Measurements from ENCODE around the gene BTBD2. TPM values are rescaled to one million over a fixed set of nuclear protein-coding genes. Genes with fewer than 3 reads are reported as not detected.

Gene BTBD2
- total RNA-seq, 2 donors from 2014 or later = 48.7 to 56.2 TPM

DNA sequence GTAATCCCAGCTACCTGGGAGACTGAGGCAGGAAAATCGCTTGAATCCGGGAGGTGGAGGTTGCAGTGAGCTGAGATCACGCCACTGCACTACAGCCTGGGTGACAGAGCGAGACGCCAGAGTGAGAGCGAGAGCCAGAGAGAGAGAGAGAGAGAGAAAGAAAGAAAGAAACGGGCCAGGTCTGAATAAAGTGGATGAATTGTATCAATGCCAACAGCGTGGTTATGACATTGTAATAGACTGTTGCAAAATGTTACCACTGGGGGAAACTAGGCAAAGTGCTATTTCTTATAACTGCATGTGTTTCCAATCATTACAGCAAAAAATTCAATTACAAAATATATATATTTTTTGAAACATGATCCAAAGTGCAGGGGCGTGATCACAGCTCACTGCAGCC lies 11.8 kb upstream of the BTBD2 start:
- no peak overlapping the region for H3K4me3 Mint-ChIP-seq
- H3K9me3 Mint-ChIP-seq = no peaks in the 10 kb centered on the region
- H3K27me3 Mint-ChIP-seq (ENCODE audit: low read depth) = no peaks in the 10 kb centered on the region
- H3K36me3 Mint-ChIP-seq (ENCODE audit: insufficient read depth in 2 of 2) = peaks cover 2 to 3% of the 10 kb centered on the region in 2 donors
- H3K4me1 Mint-ChIP-seq (ENCODE audit: low read depth) = peaks cover 7% of the 10 kb centered on the region
- no peak for ATAC-seq (replicated peaks in 1 of 2)
- no peak overlapping the region for H3K27ac Mint-ChIP-seq
- DNase-seq = no peak

DNA sequence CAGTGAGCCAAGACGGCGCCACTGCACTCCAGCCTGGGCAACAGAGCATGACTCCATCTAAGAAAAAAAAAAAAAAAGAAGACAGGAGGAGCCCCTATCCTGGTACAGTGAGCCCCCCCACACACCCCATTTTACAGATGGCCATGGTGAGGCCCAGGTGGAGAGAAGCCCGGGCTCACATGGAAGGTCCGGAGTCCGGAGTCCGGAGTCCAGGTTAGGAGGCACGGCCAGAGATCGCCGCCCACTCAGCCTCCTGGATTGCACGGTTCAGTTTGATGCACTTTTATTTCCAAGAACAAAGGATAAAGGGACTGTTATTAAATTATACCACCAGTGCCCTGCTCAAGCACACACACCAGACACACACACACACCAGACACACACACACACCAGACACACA lies 11.3 kb upstream of the BTBD2 start:
- Mint-ChIP-seq H3K4me1 (ENCODE audit: low read depth) (peaks cover 1% of the 10 kb centered on the region), H3K27ac (no peak overlapping the region), H3K4me3 (no peak overlapping the region)

DNA sequence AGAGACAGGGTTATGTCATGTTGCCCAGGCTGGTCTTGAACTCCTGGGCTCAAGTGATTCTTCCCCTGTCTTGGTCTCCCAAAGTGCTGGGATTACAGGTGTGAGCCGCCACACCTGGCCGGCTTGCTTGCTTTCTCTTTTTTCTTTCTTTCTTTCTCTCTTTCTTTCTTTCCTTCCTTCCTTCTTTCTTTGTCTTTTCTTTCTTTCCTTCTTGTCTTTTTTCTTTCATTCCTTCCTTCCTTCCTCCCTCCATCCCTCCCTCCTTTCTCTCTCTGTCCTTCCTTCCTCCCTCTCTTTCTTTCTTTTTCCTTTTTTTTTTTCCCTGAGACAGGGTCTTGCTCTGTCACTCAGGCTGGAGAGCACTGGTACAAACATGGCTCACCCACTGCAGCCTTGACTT lies 6.8 kb upstream of the BTBD2 start:
- no peaks in the 10 kb centered on the region for H3K9me3 Mint-ChIP-seq
- no peak for ATAC-seq (replicated peaks in 1 of 2)
- H3K4me1 Mint-ChIP-seq (ENCODE audit: low read depth) = no peaks in the 10 kb centered on the region
- no peaks in the 10 kb centered on the region for H3K27me3 Mint-ChIP-seq (ENCODE audit: low read depth)
- no peak for DNase-seq
- peaks cover 2 to 3% of the 10 kb centered on the region in 2 donors for H3K36me3 Mint-ChIP-seq (ENCODE audit: insufficient read depth in 2 of 2)
- H3K4me3 Mint-ChIP-seq = no peak overlapping the region
- no peak overlapping the region for H3K27ac Mint-ChIP-seq

More for the DNA sequence above, 11.3 kb upstream of the BTBD2 start:
- peaks cover 2 to 3% of the 10 kb centered on the region in 2 donors for H3K36me3 Mint-ChIP-seq (ENCODE audit: insufficient read depth in 2 of 2)
- DNase-seq = no peak
- ATAC-seq (replicated peaks in 1 of 2) = no peak
- H3K27me3 Mint-ChIP-seq (ENCODE audit: low read depth) = no peaks in the 10 kb centered on the region
- no peaks in the 10 kb centered on the region for H3K9me3 Mint-ChIP-seq

DNA sequence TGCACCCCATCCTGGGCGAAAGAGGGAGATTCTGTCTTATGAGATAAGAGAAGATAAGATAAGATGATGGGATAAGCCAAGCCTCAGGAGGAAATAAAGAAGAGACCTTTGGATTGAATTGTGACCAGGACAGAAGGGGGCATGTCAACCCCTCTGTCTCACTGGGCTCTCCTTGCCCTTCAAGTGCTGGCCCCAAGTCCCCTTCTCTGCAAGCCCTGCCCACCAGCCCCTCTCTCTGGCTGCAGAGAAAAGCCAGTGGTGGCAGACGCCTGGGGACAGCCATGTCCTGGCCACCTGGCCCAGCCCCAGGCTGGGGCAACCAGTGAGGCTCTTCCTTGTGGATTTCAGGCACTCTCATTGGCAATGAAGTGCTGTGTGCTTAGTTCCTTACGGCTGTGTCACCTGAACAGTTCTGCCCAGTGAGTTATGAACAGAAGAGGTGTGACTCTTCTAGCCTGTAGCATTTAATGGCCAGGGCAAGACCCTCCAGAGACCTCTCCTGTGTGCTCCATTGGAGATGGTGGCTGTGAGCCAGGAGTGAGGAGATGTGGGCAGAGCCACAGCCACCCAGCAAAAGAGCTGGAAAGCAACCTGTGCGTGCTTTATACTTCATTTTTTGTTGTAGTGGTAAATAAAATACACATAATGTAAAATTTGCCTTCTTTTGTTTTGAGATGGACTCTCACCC lies 6.1 kb upstream of the BTBD2 start:
- Mint-ChIP-seq H3K27ac (no peak overlapping the region), H3K9me3 (no peaks in the 10 kb centered on the region), H3K4me1 (ENCODE audit: low read depth) (no peaks in the 10 kb centered on the region), H3K4me3 (no peak overlapping the region), H3K27me3 (ENCODE audit: low read depth) (no peaks in the 10 kb centered on the region), H3K36me3 (ENCODE audit: insufficient read depth in 2 of 2) (peaks cover 2 to 3% of the 10 kb centered on the region in 2 donors)
- ATAC-seq (replicated peaks in 1 of 2) (no peak), DNase-seq (no peak)

DNA sequence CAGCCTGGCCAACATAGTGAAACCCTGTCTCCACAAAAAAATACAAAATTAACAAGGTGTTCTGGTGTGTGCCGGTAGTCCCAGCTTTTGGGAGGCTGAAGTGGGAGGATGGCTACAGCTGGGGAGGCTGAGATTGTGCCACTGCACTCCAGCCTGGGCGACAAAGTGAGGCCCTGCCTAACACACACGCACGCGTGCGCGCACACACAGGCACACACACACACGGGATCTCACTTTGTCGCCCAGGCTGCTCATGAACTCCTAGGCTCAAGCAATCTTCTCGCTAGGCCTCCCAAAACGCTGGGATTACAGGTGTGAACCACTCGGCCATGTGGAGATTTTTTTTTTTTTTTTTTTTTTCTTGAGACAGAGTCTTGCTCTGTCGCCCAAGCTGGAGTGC lies 3.2 kb upstream of the BTBD2 start:
- Mint-ChIP-seq H3K27me3 (ENCODE audit: low read depth) (no peaks in the 10 kb centered on the region), H3K27ac (no peak overlapping the region), H3K4me1 (ENCODE audit: low read depth) (peaks cover 9% of the 10 kb centered on the region), H3K4me3 (no peak overlapping the region), H3K36me3 (ENCODE audit: insufficient read depth in 2 of 2) (peaks cover 0 to 2% of the 10 kb centered on the region in 2 donors), H3K9me3 (no peaks in the 10 kb centered on the region)
- DNase-seq (no peak), ATAC-seq (replicated peaks in 1 of 2) (no peak)

DNA sequence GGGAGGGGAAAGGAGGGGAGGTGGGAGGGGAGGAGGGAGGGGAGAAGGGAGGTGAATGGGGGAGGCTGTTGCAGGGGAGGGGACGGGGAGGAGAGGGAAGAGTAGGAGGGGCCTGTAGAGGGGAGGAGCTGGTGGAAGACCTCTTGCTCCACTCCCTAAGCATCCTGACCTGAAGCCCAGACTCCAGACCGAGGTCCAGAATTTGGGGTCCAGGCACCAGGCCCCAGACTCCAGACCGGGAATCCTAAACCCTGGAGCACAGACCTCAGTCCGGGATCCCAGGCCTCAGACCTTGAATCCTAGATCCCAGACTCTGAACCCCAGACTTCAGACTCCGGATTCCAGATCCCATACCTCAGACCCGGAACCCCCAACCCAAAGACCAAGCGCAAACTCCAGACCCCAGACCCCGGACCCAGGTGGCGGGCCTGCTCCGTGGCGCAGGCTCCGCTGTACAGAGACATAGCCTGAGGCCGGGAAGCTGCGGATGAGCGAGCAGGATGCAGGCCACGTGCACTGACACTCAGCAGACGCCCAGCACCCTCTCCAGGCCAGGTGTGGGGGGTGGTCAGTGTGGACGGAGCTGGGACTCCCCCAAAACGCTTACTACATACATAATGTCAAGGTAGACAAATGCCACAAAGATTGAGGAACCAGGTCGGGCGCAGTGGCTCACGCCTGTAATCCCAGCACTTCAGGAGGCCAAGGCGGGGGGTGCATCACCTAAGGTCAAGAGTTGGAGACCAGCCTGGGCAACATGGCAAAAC lies 710 bp upstream of the BTBD2 start:
- no peaks in the 10 kb centered on the region for H3K27me3 Mint-ChIP-seq (ENCODE audit: low read depth)
- peak overlapping the region; percentile 70 to 88 for H3K4me3 Mint-ChIP-seq
- peak; percentile 59 to 74 for DNase-seq
- no peaks in the 10 kb centered on the region for H3K36me3 Mint-ChIP-seq (ENCODE audit: insufficient read depth in 2 of 2)
- H3K27ac Mint-ChIP-seq = peak overlapping the region; percentile 46
- peaks cover 13% of the 10 kb centered on the region for H3K4me1 Mint-ChIP-seq (ENCODE audit: low read depth)
- ATAC-seq (replicated peaks in 1 of 2) = peak; percentile 72 to 74
- no peaks in the 10 kb centered on the region for H3K9me3 Mint-ChIP-seq

DNA sequence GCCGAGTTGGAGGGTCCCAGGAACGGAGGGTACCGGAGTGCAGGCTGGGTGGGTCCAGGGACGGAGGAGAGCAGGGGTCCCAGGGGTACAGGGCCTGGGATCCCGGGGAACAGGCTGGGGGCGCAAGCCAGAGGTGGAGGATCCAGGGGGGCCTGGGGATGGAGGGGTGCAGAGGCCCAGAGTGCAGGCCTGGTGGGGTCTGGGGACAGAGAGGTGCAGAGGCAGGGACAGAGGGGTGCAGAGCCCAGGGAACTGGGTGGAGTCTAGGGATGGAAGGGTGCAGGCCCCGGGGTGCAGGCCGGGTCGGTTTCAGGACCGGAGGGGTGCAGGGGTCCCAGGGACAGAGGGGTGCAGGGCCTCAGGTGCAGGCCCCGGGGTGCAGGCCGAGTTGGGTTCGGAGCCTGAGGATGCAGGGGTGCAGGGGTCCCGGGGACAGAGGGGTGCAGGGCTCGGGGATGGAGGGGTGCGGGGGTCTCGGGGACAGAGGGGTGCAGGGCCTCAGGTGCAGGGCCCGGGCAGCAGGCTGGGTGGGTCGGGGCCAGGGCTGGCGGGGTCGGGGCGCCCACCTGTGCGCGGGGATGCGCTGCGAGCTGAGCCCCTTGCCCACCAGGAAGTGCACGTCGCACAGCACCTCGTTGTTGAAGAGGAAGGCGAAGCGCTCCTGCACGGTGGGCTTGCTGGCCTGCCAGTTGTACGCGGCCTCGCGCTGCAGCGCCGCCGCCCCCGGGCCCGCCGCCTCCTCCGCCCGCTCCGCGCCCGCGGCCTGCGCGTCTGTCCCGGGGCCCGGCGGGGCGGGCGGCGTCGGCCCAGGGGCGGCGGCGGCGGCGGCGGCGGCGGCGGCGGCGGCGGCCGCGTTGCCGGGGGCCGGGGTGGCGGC lies 545 bp downstream of the BTBD2 start:
- DNase-seq (peak; percentile 46 to 48), ATAC-seq (replicated peaks in 1 of 2) (peak; percentile 60 to 62)
- Mint-ChIP-seq H3K27ac (no peak overlapping the region), H3K4me1 (ENCODE audit: low read depth) (peaks cover 14% of the 10 kb centered on the region), H3K27me3 (ENCODE audit: low read depth) (no peaks in the 10 kb centered on the region), H3K9me3 (no peaks in the 10 kb centered on the region), H3K4me3 (peak overlapping the region; percentile 76 to 77), H3K36me3 (ENCODE audit: insufficient read depth in 2 of 2) (no peaks in the 10 kb centered on the region)

DNA sequence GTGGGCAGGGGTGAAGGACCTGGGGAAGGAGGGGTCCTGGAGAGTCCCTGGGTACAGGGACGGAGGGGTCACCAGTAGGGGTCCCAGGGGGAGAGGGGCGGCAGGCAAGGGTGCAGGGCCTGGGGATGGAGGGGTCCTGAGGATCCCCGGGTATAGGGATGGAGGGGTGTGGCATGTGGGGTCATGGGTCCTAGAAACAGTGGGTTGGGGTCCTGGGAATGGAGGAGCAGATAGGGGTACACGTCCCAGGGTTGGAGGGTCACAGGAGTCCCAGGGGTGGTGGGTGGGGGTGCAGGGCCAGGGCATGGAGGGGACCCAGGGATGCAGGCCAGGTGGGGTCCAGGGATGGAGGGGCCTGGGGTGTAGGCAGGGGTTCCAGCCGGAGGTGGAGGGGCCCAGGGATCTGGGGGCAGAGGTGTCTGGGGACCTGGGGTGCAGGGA lies 1.4 kb downstream of the BTBD2 start:
- H3K36me3 Mint-ChIP-seq (ENCODE audit: insufficient read depth in 2 of 2) = no peaks in the 10 kb centered on the region
- peak overlapping the region; percentile 76 to 77 for H3K4me3 Mint-ChIP-seq
- peaks cover 14% of the 10 kb centered on the region for H3K4me1 Mint-ChIP-seq (ENCODE audit: low read depth)
- no peak overlapping the region for H3K27ac Mint-ChIP-seq
- DNase-seq (no peak), ATAC-seq (replicated peaks in 1 of 2) (no peak)
- no peaks in the 10 kb centered on the region for H3K27me3 Mint-ChIP-seq (ENCODE audit: low read depth)
- no peaks in the 10 kb centered on the region for H3K9me3 Mint-ChIP-seq

DNA sequence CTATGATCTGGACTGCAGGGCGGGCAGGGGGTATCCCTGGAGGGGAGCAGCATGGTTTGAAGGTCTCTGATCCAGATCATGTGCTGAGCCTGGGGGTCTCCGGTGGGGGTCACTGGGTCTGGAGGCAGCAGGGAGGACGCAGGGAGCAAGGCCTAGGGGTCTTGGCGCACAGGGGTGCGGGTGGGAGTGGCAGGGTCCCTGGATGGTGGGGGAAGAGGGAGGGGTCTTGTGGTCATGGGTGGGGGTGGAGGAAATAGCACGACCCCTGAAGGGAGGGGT lies 1.9 kb downstream of the BTBD2 start:
- Mint-ChIP-seq H3K9me3 (no peaks in the 10 kb centered on the region), H3K27me3 (ENCODE audit: low read depth) (no peaks in the 10 kb centered on the region), H3K4me3 (peak overlapping the region in 1 of 2 donors; percentile 20), H3K4me1 (ENCODE audit: low read depth) (peaks cover 14% of the 10 kb centered on the region), H3K27ac (no peak overlapping the region), H3K36me3 (ENCODE audit: insufficient read depth in 2 of 2) (no peaks in the 10 kb centered on the region)
- DNase-seq = no peak
- no peak for ATAC-seq (replicated peaks in 1 of 2)

DNA sequence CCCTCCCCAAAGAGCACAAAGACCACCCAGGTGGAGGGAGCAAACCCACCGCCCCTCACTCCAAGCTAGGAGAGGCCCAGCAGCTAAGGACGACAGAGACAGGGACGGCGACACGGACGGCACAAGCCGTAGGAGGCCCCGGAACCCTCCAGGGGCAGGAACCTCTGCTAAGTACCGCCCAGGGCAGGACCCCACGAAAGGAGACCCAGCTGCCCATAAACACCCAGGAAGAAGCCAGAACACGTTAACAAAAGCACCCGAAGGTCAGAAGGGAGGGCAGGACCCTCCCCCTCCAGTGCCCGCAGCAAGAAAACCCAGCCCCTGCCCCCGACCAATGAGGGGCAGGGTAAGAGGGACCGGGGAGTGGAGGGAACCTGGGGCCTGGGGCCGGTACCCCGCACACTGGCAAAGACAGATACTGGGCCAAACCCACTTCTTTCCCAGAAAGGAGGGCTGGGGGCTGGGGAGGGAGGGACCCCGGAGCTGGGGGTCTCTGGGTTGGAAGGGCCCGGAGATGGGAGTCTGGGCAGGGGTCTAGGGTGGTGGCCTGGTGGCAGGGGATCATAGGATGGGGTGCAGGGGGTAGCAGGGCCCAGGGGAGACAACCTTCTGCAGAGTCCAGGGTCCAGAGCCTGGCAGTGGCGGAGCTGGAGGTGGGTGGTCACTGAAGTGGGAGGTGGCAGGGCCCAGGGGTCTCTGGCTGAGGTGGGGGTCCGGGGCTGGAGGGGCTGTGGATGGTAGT lies 2.4 kb downstream of the BTBD2 start:
- Mint-ChIP-seq H3K4me3 (peak overlapping the region in 1 of 2 donors; percentile 20), H3K9me3 (no peaks in the 10 kb centered on the region), H3K36me3 (ENCODE audit: insufficient read depth in 2 of 2) (no peaks in the 10 kb centered on the region), H3K27ac (no peak overlapping the region), H3K4me1 (ENCODE audit: low read depth) (peaks cover 14% of the 10 kb centered on the region), H3K27me3 (ENCODE audit: low read depth) (no peaks in the 10 kb centered on the region)
- no peak for ATAC-seq (replicated peaks in 1 of 2)
- DNase-seq = no peak

DNA sequence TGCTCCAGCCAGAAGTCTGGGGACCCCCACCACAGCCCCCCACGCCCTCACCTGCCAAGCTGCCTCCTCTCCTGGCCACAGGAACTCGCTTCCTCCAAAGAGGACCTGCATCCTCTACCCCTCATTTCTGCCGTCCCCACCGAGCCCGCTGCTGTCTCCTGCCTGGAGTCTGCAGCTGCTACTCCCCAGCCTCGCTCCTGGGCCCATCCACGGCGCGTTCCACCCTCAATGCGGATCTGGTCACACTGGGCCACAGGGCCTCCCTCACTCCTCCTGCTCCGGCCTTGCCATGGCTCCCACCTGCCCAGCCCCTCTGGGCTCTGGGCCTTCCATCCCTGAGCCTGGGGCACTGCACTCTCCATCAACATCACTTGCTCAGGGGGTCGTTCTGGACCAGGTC lies 4.3 kb downstream of the BTBD2 start:
- no peak overlapping the region for H3K27ac Mint-ChIP-seq
- no peaks in the 10 kb centered on the region for H3K9me3 Mint-ChIP-seq
- H3K27me3 Mint-ChIP-seq (ENCODE audit: low read depth) = no peaks in the 10 kb centered on the region
- DNase-seq (no peak), ATAC-seq (replicated peaks in 1 of 2) (no peak)
- peaks cover 12% of the 10 kb centered on the region for H3K4me1 Mint-ChIP-seq (ENCODE audit: low read depth)
- H3K4me3 Mint-ChIP-seq = no peak overlapping the region
- H3K36me3 Mint-ChIP-seq (ENCODE audit: insufficient read depth in 2 of 2) = no peaks in the 10 kb centered on the region

DNA sequence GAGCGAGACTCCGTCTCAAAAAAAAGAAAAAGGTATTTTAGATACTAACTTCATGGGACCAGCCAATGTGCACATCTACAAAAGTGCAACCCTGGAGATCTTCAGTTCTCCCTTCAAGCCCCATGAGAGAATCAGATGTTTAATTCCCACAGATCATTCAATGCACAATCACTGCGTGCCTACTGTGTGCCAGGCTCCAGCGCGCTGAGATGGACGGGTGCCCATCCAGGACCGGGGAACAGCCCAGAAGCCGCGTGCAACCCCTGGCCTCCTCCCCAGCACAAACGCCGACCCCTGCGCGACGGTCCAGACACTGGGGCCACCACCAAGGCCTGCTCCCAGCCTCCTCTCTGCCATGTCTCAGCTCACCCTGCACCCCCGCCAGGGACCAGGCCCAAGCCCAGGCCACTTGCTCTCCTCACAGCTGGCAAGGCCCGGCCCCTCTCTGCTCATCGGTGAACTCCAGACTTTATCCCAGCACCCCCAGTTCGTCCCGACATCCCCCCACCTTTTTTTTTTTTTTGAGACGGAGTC lies 5.3 kb downstream of the BTBD2 start:
- peaks cover 10% of the 10 kb centered on the region for H3K4me1 Mint-ChIP-seq (ENCODE audit: low read depth)
- DNase-seq (no peak), ATAC-seq (replicated peaks in 1 of 2) (no peak)
- H3K27ac Mint-ChIP-seq = no peak overlapping the region
- no peaks in the 10 kb centered on the region for H3K36me3 Mint-ChIP-seq (ENCODE audit: insufficient read depth in 2 of 2)
- no peak overlapping the region for H3K4me3 Mint-ChIP-seq
- H3K9me3 Mint-ChIP-seq = no peaks in the 10 kb centered on the region
- H3K27me3 Mint-ChIP-seq (ENCODE audit: low read depth) = no peaks in the 10 kb centered on the region
